GM23338 (cell line): ENCODE results near the gene SYCE1L.
"Not testable (repeated sequence)": the region's sequence is repeated elsewhere in the genome, so short reads cannot be mapped to it uniquely, and the experiment has no call there.

ENCODE experiments used
- CREB1 ChIP-seq: fragments of 250-450 bp; sonication (Bioruptor Pico); IDR thresholded peaks from 2 replicates; pipeline ENCODE4 v1.5.0; 2020; ENCODE audit warnings: low read depth, mild to moderate bottlenecking, moderate library complexity
- CTCF ChIP-seq, 2 experiments: fragments of 200-600 bp in 1 of 2; sonication (generic) in 1 of 2; conservative IDR thresholded peaks; 2 replicates each; pipeline versions ENCODE4 v1.5.1 to v1.6.1; 2016 to 2017; ENCODE audit warnings: antibody characterized with exemption in 2 of 2, low read depth in 2 of 2, mild to moderate bottlenecking in 2 of 2, moderate library complexity in 1 of 2
- EZH2 ChIP-seq: fragments of 200-600 bp; sonication (generic); IDR thresholded peaks from one replicate; pipeline ENCODE4 v1.8.0; 2017; ENCODE audit warnings: antibody characterized with exemption, mild to moderate bottlenecking, low read depth; ENCODE audit not compliant: unreplicated experiment
- EZH2phosphoT487 ChIP-seq: fragments of 200-600 bp; sonication (generic); IDR thresholded peaks from one replicate; pipeline ENCODE4 v1.8.1; 2018; ENCODE audit warnings: antibody characterized with exemption; ENCODE audit not compliant: unreplicated experiment
- POLR2AphosphoS5 ChIP-seq: IDR thresholded peaks from 2 replicates; pipeline ENCODE4 v1.6.1; 2016; ENCODE audit warnings: antibody characterized with exemption, low read depth
- TF ChIP-seq, protein P1 (sequence below): IDR thresholded peaks from one replicate; pipeline ENCODE4 v1.6.1; 2018; ENCODE audit warnings: antibody characterized with exemption; ENCODE audit not compliant: unreplicated experiment
- TF ChIP-seq, protein P2 (sequence below): IDR thresholded peaks from 2 replicates; pipeline ENCODE4 v1.6.1; 2016; ENCODE audit warnings: antibody characterized with exemption

DNA sequence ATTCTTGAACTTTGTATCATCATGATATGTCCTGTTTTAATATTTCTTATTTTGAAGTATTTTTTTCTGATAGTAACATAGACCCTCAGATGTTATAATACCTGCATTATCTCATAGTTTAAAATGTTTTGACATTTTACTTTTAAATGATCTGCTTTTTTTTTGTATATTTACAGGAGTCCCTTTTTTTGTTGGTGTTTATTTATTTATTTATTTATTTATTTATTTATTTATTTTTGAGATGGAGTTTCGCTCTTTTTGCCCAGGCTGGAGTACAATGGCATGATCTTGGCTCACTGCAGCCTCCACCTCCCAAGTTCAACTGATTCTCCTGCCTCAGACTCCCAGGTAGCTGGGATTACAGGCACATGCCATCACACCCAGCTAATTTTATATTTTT is 12.9 kb upstream of the SYCE1L start:
- not testable (repeated sequence) for TF ChIP-seq CTCF (conservative IDR thresholded peaks at IDR 0.05; ENCODE audit: low read depth in 2 of 2); CREB1 (CRISPR knock-in tag); POLR2AphosphoS5; EZH2; EZH2phosphoT487
- TF ChIP-seq, protein P1, sequence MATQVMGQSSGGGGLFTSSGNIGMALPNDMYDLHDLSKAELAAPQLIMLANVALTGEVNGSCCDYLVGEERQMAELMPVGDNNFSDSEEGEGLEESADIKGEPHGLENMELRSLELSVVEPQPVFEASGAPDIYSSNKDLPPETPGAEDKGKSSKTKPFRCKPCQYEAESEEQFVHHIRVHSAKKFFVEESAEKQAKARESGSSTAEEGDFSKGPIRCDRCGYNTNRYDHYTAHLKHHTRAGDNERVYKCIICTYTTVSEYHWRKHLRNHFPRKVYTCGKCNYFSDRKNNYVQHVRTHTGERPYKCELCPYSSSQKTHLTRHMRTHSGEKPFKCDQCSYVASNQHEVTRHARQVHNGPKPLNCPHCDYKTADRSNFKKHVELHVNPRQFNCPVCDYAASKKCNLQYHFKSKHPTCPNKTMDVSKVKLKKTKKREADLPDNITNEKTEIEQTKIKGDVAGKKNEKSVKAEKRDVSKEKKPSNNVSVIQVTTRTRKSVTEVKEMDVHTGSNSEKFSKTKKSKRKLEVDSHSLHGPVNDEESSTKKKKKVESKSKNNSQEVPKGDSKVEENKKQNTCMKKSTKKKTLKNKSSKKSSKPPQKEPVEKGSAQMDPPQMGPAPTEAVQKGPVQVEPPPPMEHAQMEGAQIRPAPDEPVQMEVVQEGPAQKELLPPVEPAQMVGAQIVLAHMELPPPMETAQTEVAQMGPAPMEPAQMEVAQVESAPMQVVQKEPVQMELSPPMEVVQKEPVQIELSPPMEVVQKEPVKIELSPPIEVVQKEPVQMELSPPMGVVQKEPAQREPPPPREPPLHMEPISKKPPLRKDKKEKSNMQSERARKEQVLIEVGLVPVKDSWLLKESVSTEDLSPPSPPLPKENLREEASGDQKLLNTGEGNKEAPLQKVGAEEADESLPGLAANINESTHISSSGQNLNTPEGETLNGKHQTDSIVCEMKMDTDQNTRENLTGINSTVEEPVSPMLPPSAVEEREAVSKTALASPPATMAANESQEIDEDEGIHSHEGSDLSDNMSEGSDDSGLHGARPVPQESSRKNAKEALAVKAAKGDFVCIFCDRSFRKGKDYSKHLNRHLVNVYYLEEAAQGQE, result not testable (repeated sequence)
- TF ChIP-seq, protein P2, sequence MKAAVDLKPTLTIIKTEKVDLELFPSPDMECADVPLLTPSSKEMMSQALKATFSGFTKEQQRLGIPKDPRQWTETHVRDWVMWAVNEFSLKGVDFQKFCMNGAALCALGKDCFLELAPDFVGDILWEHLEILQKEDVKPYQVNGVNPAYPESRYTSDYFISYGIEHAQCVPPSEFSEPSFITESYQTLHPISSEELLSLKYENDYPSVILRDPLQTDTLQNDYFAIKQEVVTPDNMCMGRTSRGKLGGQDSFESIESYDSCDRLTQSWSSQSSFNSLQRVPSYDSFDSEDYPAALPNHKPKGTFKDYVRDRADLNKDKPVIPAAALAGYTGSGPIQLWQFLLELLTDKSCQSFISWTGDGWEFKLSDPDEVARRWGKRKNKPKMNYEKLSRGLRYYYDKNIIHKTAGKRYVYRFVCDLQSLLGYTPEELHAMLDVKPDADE, result not testable (repeated sequence)
